Subcutaneous abdominal adipose tissue (tissue), 5 donors: ENCODE data around the gene PLP2.

Source experiments
- H3K27ac ChIP-seq: one replicate; pipeline ENCODE4 v1.7.0; 2013; ENCODE audit warnings: low read depth, mild to moderate bottlenecking, inconsistent platforms, low read length, moderate library complexity
- H3K27me3 ChIP-seq, 5 donors: one replicate each; pipeline ENCODE4 v1.7.0; 2013; ENCODE audit warnings: low read length in 5 of 5, inconsistent platforms in 1 of 5; ENCODE audit not compliant: control insufficient read depth in 5 of 5, insufficient read depth in 4 of 5
- H3K36me3 ChIP-seq, 5 donors: one replicate each; pipeline ENCODE4 v1.7.0; 2013; ENCODE audit warnings: low read length in 5 of 5; ENCODE audit not compliant: control insufficient read depth in 5 of 5, insufficient read depth in 5 of 5
- H3K4me1 ChIP-seq, 5 donors: one replicate each; pipeline ENCODE4 v1.7.0; 2013; ENCODE audit warnings: low read length in 5 of 5, mild to moderate bottlenecking in 3 of 5, moderate library complexity in 1 of 5; ENCODE audit not compliant: control insufficient read depth in 5 of 5, insufficient read depth in 5 of 5
- H3K4me3 ChIP-seq, 5 donors: one replicate each; pipeline ENCODE4 v1.7.0; 2013; ENCODE audit warnings: low read length in 5 of 5, low read depth in 1 of 5
- H3K9ac ChIP-seq, 5 donors: one replicate each; pipeline ENCODE4 v1.7.0; 2013; ENCODE audit warnings: low read length in 5 of 5, mild to moderate bottlenecking in 4 of 5, moderate library complexity in 3 of 5
- H3K9me3 ChIP-seq, 5 donors: one replicate each; pipeline ENCODE4 v1.7.0; 2013; ENCODE audit warnings: low read length in 5 of 5; ENCODE audit not compliant: control insufficient read depth in 5 of 5
- donor health status: healthy.
- donor health status: healthy.
- donor health status: healthy.
- donor health status: healthy.
- donor health status: healthy.

Gene PLP2

GRCh38 chrX:49204709-49205108, 33.0 kb downstream of the PLP2 start:
- H3K27me3 ChIP-seq = peaks cover 0 to 28% (median 20%) of the 10 kb centered on the region in 5 donors
- no peak overlapping the region for H3K4me3 ChIP-seq
- H3K9ac ChIP-seq = no peak overlapping the region
- H3K36me3 ChIP-seq = no peaks in the 10 kb centered on the region
- H3K4me1 ChIP-seq = peaks cover 0 to 8% (median 5%) of the 10 kb centered on the region in 5 donors
- H3K9me3 ChIP-seq = no peaks in the 10 kb centered on the region
- H3K27ac ChIP-seq = no peak overlapping the region

- H3K4me3 ChIP-seq = no peak overlapping the region
- no peaks in the 10 kb centered on the region for H3K9me3 ChIP-seq
- H3K27me3 ChIP-seq = peaks cover 0 to 33% (median 26%) of the 10 kb centered on the region in 5 donors
- H3K27ac ChIP-seq = no peak overlapping the region
- H3K9ac ChIP-seq = no peak overlapping the region
- no peaks in the 10 kb centered on the region for H3K36me3 ChIP-seq
- peaks cover 0 to 3% (median 2%) of the 10 kb centered on the region in 5 donors for H3K4me1 ChIP-seq
Measured at GRCh38 chrX:49205443-49205842, 33.7 kb downstream of the PLP2 start.

GRCh38 chrX:49206543-49206942, 34.8 kb downstream of the PLP2 start:
- H3K9me3 ChIP-seq = no peaks in the 10 kb centered on the region

GRCh38 chrX:49208399-49208798, 36.7 kb downstream of the PLP2 start:
- no peaks in the 10 kb centered on the region for H3K4me1 ChIP-seq
- H3K9ac ChIP-seq = no peak overlapping the region
- H3K27me3 ChIP-seq = peaks cover 0 to 43% (median 39%) of the 10 kb centered on the region in 5 donors
- H3K9me3 ChIP-seq = no peaks in the 10 kb centered on the region
- H3K4me3 ChIP-seq = no peak overlapping the region
- no peak overlapping the region for H3K27ac ChIP-seq
- H3K36me3 ChIP-seq = no peaks in the 10 kb centered on the region

More at GRCh38 chrX:49206543-49206942, 34.8 kb downstream of the PLP2 start:
- no peaks in the 10 kb centered on the region for H3K36me3 ChIP-seq
- no peak overlapping the region for H3K4me3 ChIP-seq
- H3K9ac ChIP-seq = no peak overlapping the region
- H3K27ac ChIP-seq = no peak overlapping the region
- H3K4me1 ChIP-seq = no peaks in the 10 kb centered on the region
- peaks cover 0 to 38% (median 35%) of the 10 kb centered on the region in 5 donors for H3K27me3 ChIP-seq

- H3K27me3 ChIP-seq = peaks cover 0 to 41% (median 35%) of the 10 kb centered on the region in 5 donors
- peak overlapping the region in 1 of 5 donors; percentile 14 for H3K4me3 ChIP-seq
- H3K36me3 ChIP-seq = no peaks in the 10 kb centered on the region
- H3K9ac ChIP-seq = no peak overlapping the region
- H3K9me3 ChIP-seq = no peaks in the 10 kb centered on the region
- H3K27ac ChIP-seq = no peak overlapping the region
- H3K4me1 ChIP-seq = no peaks in the 10 kb centered on the region
Measured at GRCh38 chrX:49209434-49210251, 37.9 kb downstream of the PLP2 start.

GRCh38 chrX:49210406-49210805, 38.7 kb downstream of the PLP2 start:
- Histone ChIP-seq H3K27me3 (peaks cover 0 to 34% (median 28%) of the 10 kb centered on the region in 5 donors), H3K4me3 (no peak overlapping the region), H3K9ac (no peak overlapping the region), H3K9me3 (no peaks in the 10 kb centered on the region), H3K4me1 (no peaks in the 10 kb centered on the region), H3K36me3 (no peaks in the 10 kb centered on the region), H3K27ac (no peak overlapping the region)

- Histone ChIP-seq H3K4me1 (no peaks in the 10 kb centered on the region), H3K4me3 (no peak overlapping the region), H3K27ac (no peak overlapping the region), H3K9ac (no peak overlapping the region), H3K9me3 (no peaks in the 10 kb centered on the region), H3K36me3 (no peaks in the 10 kb centered on the region), H3K27me3 (peaks cover 0 to 34% (median 25%) of the 10 kb centered on the region in 5 donors)
Measured at GRCh38 chrX:49211074-49211473, 39.4 kb downstream of the PLP2 start.

- peaks cover 0 to 31% (median 22%) of the 10 kb centered on the region in 5 donors for H3K27me3 ChIP-seq
- no peak overlapping the region for H3K9ac ChIP-seq
- H3K4me3 ChIP-seq = no peak overlapping the region
- no peak overlapping the region for H3K27ac ChIP-seq
- H3K4me1 ChIP-seq = no peaks in the 10 kb centered on the region
- H3K36me3 ChIP-seq = no peaks in the 10 kb centered on the region
- no peaks in the 10 kb centered on the region for H3K9me3 ChIP-seq
Measured at GRCh38 chrX:49212209-49212608, 40.5 kb downstream of the PLP2 start.

GRCh38 chrX:49212861-49213260, 41.2 kb downstream of the PLP2 start:
- Histone ChIP-seq H3K27me3 (peaks cover 0 to 36% (median 22%) of the 10 kb centered on the region in 5 donors), H3K4me1 (no peaks in the 10 kb centered on the region)

GRCh38 chrX:49214416-49214815, 42.7 kb downstream of the PLP2 start:
- H3K4me3 ChIP-seq = no peak overlapping the region
- H3K9me3 ChIP-seq = no peaks in the 10 kb centered on the region
- peaks cover 0 to 32% (median 19%) of the 10 kb centered on the region in 5 donors for H3K27me3 ChIP-seq
- no peak overlapping the region for H3K9ac ChIP-seq
- no peak overlapping the region for H3K27ac ChIP-seq
- H3K4me1 ChIP-seq = no peaks in the 10 kb centered on the region
- H3K36me3 ChIP-seq = no peaks in the 10 kb centered on the region

More at GRCh38 chrX:49212861-49213260, 41.2 kb downstream of the PLP2 start:
- Histone ChIP-seq H3K9ac (no peak overlapping the region), H3K9me3 (no peaks in the 10 kb centered on the region), H3K36me3 (no peaks in the 10 kb centered on the region), H3K4me3 (no peak overlapping the region), H3K27ac (no peak overlapping the region)
